ENCODE results near the gene PIP4K2C.

The PIP4K2C gene

DNA sequence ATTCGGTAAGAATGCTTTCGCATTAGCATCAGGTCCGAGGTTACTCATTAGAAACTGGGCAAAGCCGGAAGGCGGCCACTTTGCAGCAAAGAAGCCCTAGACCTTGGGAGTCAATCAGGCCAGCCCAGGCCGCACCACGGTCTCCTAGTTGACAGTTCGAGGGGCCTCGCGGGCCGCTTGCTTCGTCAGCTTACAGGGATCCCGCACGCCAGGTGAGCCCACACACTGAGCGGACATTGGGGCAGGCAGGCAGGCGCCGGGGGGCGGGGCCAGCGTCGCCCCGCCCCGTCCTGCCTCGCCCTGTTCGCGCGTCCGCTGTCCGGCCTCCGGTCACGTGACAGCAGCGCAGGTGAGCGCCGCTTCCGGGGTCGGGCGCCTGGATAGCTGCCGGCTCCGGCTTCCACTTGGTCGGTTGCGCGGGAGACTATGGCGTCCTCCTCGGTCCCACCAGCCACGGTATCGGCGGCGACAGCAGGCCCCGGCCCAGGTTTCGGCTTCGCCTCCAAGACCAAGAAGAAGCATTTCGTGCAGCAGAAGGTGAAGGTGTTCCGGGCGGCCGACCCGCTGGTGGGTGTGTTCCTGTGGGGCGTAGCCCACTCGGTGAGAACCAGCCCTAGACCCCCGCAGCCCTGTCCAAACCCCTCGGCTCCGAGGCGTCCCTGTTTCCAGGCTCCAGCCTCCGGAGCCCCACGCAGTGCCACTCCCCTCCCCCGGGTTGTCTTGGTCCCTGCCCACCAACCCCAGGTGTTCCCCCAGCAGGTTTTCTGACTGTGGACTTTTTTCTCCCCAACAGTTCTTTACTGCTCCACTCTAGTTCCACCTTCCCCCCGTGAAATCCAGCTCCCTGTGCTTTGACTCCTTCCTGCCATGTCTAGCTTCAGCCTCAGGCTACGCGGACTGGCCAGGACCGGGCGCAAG is at the start of gene PIP4K2C:
Gene PIP4K2C, plus strand, starts transcription at position 329 of the 918 bp plus-strand sequence. Its CDS starts 98 bp downstream, at position 427.
- peak; percentile 67 for DNase-seq

DNA sequence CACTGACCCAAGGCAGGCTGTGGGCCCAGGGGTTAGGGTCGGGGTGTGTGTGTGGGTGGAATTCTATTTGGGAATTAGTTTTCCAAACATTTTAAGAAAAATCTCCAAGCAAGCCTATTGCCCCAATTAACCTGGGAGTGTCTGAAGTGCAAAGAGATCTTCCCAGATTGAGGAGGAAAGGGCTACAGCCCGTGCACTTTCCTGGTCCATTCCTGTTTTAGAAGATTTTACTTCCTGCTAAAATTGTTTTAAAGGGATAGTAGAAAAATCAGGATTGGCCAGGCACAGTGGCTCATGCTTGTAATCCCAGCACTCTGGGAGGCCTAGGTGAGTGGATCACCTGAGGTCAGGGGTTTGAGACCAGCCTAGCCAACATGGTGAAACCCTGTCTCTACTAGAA is 49.3 kb upstream of the PIP4K2C start:
- DNase-seq, result no peak

DNA sequence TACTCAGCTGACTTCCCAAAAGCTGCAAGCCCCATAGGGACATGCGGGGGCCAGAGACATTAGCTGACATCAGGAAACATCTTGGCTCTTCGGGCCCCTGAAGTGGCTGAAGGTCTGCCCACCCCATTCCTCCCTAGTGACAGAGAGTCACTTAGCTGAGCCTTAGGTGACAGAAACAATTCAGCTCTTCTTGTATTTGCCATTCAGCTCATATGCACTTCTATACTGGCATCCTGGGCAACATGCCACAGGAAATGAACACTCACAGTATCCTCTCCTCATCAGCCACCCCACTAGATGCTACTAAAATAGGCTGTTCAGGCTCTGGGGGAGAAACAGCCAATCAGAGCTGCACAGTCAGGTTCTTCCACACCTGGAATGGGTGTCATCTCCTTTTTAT is 47.4 kb upstream of the PIP4K2C start:
- DNase-seq, result no peak

DNA sequence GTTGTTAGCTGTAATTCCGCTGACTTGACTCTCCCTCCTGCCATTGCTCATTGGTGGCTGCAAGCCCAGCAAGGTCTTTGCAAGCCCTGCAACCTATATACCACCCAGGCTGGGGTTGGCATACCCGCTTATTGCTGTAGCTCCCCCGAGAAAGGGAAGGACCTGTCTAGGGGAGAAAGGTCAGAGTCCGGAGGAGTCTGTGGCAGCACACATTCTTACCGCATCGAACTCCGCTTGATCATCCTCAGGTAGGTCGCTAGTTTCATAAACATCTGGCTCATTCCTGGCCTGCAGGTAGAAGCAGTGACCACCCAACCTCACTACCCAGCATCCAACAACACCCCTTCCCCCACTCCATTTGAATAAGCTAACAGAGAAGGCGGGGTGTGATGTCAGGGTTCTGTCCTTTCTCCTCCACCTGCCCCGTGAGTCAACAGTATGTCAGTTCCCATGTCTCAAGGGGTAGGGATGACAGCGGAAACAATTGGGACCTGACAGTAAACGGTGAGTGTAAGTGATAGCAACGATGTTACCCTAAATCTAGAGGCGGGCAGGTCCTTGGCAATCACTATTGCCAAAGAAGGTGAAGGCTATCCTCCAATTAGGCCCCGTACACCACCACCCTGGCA is 45.1 kb upstream of the PIP4K2C start:
- no peak for DNase-seq

DNA sequence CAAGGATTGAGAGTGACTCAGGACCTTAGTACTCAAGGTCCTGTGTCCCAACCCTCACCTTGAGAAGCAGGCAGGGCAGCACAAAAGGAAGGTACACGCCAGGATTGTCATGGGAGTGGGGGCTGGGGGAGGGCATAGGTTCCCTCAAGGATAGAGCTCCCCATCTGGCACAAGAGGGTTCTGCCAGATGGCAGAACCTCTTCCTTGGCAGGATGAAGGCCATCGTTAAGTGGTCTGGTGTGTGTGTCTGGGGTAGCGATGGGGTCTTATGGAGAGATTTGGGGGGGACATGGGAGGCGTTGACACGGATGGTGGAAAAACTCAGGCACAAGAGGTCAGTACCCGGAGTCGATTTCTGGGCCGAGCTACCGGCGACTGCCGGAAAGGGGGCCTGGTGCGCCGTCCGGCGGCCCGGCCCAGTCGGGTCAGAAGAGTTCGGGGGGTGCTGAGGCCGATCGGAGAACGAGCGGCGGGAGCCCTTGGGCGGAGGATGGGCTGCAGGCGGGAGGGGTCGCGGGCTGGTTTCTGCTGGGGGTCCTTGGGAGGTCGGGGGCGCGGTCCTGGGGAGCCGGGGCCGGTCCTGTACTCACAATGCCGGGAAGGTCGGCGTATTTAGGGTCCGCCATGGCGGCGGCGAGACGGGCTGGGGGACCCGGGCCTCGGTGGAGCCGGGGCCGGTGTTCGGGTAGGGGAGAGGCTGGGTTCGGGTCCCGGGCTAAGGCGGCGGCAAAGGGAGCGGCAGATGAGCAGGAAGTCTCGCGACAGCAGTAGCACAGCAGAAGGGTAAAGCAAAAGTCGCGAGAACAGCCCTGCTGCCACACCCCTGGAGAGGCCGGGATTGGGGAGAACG is 44.3 kb upstream of the PIP4K2C start, which contains the start of gene DCTN2:
Gene DCTN2, minus strand, starts transcription at position 755 of the 850 bp plus-strand sequence. Its CDS starts 129 bp downstream, at position 626.
- peak; percentile 98 for DNase-seq

DNA sequence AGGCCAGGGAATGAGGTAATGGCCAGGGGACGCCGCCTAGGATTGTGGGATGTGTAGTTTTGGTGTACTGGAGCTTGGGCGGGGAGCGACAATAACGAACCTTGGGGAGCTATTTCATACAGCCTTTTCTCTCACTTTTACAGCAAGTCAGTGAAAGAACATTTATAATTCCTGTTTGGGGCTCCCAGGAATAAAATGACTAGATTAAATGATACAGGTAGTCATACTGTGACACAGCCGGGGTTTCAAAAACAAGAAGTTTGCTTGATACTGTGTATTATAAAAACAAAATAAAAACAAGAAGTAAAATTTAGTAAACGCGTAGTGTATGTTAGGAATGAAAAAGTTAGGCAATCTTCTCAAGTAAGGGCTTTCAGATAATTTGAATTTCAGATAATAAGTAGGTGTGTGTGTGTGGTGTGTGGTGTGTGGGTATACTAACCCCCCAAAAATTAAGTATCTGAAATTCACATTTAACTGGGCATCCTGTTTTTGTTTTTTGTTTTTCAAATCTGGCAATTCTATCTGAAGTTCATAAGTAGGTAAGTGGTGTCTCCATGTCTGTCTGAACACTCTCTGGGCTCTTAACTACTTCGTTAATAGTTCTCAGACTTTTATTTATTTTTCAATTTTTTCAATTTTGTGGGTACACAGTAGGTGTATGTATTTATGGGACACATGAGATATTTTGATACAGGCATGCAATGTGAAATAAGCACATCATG is 43.5 kb upstream of the PIP4K2C start:
- DNase-seq, result no peak

DNA sequence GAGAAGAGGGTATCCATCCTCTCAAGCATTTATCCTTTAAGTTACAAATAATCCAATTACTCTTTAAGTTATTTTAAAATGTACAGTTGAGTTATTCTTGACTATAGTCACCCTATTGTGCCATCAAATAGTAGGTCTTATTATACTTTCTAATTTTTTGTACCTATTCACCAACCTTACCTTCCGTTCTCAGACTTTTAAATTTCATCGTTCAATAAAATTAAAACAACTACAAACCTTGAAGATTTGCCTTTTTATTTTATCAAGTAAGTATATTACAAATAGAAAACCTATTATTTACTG is 43.0 kb upstream of the PIP4K2C start:
- no peak for DNase-seq

DNA sequence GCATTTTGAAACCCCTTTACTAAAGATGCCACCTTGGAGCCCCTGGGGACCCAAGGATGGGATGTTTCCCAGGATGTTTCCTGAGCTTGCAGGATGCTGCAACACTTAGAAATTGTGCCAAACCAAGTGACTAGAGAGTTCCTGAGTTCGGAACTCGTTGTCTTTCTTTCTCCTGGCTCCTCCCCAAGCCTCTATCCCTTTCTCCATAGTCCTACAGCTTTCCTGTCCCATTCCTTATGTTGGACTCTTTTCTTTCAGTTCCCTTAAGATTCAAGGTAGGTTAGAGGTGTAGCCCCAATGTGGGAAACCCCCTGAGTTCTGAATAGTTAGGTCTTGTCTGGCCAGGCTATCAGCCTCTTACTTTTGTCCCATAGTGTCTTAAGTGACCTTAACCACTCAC is 42.5 kb upstream of the PIP4K2C start:
- DNase-seq, result no peak

DNA sequence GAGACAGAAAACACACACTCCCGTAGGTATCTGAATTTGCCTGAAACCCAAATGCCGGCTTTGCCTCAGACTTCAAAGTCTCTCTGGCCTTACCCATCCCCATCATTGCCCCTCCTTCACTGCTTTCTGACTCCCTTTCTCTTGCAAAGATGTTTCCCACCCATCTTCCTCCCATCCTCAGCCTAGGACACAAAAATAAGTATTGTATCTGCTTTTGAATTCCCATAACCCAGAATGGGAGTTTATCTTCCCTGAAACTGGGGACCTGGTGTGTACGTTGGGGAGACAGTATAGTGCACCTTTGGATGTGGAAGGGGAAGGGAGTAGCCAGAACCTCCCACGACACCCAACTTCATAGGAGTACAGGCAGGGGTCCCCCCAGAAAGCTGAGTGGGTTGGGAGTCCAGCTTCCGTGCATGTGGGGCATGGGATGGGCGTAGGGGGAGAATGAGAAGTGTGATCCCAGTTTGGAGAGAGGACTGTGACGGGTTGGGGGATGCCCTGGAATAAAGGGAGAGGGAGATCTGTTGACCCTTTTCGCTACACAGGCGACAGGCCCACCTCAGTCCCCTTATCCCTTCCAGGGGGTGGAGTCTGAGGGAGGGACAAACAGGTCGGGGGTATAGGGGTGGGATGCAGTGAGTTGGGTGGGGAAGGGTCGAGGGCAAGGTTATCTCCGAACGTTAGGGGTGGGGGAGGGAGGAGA is 41.6 kb upstream of the PIP4K2C start:
- no peak for DNase-seq

DNA sequence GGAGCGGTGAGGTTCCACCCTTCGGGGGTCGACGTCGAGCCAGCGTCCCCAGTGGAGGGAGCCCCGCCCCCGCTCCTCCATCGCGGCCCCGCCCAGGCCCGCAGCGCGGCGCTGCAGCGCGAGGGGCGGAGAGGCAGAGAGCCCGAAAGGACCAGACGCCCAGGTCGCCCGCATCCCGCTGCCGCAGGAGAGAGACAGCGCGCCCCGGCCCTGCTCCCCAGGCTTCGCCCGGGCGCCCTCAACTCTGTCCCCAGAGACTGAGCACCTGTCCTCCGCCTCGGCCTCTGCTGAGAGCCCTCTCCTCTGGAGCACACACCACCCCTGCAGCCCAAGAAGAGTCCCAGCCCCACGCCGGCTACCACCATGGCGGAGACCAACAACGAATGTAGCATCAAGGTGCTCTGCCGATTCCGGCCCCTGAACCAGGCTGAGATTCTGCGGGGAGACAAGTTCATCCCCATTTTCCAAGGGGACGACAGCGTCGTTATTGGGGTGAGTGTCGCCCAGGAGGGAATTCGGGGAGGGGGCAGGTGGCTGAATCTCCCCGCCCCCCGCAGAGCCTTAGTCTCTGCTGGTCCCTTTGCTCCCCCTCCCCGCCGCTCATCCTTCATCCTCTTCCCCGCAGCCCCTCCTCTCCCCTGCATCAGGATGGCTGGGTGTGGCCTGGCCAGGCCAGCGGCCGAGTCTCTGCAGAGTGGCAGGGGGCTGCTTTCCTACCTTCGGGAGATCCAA is 40.9 kb upstream of the PIP4K2C start, which contains the start of gene KIF5A:
Gene KIF5A, plus strand, starts transcription at position 136 of the 732 bp plus-strand sequence. Its CDS starts 228 bp downstream, at position 364.
- no peak for DNase-seq

DNA sequence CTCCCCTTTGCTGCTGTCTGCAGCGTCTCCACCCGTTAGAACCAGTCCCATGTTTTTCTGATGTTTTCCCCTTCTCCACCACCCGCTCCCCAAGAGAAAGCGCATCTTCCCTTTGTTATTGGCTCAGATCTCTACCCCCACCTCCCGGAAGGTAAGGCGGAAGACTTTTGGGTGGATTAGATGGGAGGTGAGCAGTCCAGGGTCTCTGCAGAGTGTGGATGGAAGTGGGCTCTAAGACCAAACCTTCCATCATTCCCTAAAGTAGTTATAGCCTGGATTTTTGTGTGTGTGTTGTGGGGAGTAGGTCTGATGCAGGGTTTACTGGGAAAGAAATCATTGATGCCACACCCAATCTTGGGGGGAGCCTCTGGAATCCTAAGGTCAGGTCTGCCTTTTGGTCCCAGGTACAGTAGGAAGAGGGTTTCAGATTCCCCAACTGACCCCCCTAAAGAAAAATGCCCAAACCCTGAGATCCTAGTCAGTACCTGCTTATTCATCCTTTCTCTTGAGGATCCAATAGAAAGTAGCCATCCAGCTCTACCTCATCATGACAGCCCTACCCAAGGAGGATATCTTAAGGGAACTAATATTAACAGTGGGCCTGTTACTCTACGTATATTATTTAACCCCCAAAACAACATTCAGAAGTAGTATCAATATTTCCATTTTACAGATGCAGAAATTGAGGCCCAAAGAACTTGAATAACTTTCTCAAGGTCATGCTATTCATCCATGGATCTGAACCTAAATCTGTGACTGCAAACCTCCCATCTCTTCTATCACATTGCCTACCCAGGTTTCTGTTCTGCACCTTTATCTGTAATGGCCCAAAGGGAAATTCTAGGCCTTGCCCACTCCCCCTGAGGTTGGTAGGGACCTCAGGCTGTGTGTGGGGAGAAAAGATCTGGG is 40.1 kb upstream of the PIP4K2C start:
- DNase-seq, result no peak

DNA sequence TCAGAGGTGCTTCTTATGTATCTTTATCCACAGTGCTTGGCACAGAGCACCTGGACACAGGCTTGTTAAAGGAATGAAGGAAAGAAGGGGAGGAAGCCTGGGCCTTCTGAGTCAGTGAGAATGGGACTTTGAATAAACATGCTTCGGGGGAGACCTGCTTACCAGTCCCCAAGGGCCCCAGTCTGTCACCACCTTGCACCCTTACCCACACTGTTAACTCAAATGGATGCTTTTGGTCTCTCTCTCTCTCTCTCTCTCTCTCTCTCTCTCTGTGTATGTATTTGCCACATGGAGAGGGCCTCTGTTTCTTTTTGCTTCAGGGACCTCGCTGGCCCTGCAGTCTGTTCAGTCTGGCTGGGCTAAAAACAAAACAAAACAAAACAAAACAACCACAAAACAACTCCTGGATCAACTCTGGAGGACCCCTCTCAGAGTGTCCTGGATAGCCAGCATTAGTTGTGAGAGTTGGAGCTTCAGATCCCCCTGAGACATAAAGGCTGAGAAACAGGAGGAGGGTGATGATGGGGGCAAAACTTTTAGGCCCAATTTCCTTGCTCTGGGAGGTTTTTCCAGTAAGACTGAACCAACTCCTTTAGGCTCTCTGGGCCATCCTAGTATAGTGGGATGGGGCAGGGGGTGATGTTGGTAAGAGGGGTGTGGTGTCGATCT is 39.2 kb upstream of the PIP4K2C start:
- DNase-seq, result no peak

DNA sequence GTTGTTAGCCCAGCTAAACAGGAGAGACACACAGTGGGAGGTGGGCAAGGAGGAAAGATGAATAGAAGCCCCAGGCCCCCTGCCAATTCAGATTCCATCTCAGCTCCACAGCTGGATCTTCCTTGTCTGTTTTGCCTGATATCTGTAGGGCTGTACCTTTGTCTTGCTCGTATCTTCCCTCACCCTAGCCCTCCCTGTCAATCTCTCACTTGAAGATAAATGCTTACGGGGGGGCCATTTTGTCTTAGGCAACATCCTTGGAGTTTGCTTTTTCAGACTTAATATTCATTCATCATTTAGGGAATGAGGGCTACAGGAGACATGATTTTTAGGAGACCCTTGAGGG is 38.7 kb upstream of the PIP4K2C start:
- DNase-seq, result no peak

DNA sequence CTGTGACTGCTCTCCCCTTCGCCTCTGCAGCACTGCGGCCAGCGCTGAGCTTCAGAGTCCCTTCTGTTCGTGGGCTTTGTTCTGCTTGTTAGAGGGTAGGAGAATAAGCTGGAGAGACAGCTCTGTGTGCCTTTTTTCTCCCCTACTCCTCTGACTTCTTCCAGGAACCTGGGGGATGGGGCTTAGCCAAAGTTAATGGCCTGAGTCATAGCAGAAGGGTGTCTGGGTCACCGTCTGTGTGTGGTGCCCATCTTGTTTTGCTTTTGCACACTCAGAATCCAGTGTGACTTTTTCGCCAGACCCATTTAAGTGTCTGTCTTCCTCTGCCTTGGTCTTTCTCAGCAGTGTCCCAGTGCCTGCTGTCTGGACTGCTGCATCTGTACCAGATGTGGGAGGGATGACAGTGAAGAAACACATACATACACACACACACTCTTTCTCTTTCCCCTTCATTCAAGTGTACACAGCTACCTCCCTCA is 38.1 kb upstream of the PIP4K2C start:
- DNase-seq, result no peak

DNA sequence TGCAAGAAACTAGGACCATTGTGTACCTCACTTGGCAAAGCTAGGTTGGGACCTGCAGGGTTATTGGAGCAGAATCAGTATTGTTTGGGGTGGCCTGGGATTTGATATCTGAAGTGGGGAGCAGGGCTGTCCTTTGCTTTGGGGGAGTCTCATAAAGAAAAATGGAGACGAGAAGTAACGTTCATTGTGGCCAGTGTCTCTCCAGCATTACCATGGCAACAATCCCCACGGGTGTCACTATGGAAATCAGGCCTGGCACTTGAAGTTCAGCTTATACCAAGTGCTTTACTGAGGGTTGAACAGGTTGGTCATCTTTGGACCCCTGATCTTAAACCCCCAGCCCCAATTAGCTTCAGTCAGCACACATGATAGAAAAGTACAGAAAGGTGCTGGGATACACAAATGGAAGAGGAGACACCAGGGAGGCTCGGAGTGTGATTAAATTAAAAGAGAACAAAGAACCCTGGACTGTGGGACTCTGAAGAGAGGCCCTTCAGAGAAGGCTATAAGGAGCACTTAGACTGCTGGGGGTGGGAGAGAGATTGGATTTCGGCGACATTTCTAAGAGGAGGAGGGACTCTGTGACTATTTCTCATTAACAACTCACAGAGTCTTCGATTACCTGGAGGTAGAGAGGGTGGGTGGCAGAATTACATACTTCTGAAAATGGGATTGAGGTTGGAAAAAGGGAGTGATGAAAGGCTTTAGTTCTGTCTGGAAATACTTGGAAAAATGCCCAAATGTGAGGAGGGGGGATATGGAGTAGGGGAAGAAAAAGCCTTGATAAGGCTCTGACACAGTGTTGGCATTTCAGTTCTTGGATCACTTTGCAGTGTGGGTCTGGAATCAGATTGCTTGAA is 37.4 kb upstream of the PIP4K2C start:
- no peak for DNase-seq

DNA sequence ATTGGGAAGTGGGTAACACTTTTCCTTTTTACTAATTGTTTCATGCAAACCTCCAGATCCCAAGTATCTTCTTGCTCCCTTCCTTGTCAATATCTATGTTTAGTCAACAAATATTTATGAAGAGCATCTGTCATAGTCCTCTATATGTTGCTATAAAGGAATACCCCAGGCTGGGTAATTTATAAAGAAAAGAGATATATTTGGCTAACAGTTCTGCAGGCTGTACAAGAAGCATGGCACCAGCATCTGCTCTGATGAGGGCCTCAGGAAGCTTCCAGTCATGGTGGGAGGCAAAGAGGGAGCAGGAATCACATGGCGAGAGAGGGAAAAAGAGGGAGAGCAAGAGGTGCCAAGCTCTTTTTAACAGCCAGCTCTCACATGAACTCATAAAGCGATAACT is 36.5 kb upstream of the PIP4K2C start:
- no peak for DNase-seq

DNA sequence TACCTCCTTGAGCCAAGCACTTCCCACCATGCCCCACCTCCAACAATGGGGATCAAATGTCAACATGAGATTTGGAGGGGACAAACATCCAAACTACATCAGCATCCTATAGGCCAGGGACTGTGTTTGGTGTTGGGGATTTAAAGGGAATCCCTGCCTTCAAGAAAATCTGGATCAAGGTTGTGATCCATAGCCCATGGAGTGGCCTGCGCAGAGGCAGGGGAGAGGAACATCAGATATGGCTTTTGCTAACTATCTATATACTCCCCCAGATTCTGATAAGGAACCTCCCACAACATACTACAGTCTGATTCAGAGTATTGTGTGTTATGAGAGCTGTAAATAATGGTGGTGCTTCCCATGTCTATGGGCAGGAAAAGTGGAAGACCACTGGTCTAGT is 36.1 kb upstream of the PIP4K2C start:
- DNase-seq, result no peak

DNA sequence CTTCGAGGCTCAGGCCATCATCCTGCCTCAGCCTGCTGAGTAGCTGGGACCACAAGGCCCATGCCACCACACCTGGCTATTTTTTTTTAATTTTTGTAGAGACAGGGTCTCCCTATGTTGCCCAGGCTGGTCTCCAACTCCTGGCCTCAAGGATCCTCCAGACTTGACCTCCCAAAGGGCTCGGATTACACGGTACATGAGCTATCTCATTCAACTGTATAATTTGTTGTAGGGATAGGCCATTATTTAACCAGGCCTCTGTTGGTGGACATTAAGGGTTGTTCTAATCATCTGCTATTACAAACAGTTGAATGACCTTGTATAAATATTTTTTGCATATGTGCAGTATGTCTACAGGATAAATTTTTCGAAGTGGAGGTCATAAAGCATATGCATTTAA is 32.1 kb upstream of the PIP4K2C start:
- DNase-seq, result no peak
